HG03432 (cell line): ENCODE results near the gene REEP2.

Experiments
- ATAC-seq: cut with Tn5 transposase; IDR thresholded peaks from one replicate; pipeline ENCODE4 v1.9.1; 2021; ENCODE audit warnings: mild to moderate bottlenecking, moderate library complexity; ENCODE audit not compliant: unreplicated experiment

The REEP2 gene

DNA sequence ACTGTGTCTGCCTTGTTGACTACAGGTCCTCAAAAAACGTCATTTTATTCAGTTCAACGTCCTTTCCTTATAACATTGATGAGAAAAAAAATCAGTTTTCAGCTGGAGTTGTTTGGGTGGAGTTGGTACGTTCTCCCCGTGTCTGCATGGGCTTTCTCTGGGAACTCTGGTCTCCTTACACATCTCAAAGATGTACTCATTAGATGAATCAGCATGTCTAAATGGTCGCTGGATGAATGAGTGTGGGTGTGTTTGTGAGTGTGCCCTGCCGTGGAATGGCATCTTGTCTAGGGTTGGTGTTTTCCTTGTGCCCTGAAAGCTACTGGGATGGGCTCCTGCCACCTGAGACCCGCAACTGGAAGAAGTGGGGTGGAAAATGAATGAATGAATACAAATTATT is 56.5 kb downstream of the REEP2 start:
- no peak for ATAC-seq
